Measurements from ENCODE around the gene FRS2. TPM values are rescaled to one million over a fixed set of nuclear protein-coding genes. Genes with fewer than 3 reads are reported as not detected.

Gene FRS2
- total RNA-seq, 4 donors from 2014 or later: 39.9 to 70.6 (median 59.1) TPM

- Histone ChIP-seq H3K27ac (no peak overlapping the region), H3K36me3 (no peaks in the 10 kb centered on the region), H3K4me1 (peaks cover 0 to 31% (median 23%) of the 10 kb centered on the region in 3 donors), H3K9me3 (no peaks in the 10 kb centered on the region), H3K27me3 (no peaks in the 10 kb centered on the region), H3K4me3 (no peak overlapping the region)
- TF ChIP-seq CTCF (IDR thresholded peaks at IDR 0.05) (no peak), EP300 (IDR thresholded peaks at IDR 0.05) (no peak), POLR2AphosphoS5 (IDR thresholded peaks at IDR 0.05) (no peak), POLR2A (IDR thresholded peaks at IDR 0.05) (no peak)
- 57 to 74% methylated on average over 5 to 6 of the region's 7 CpGs for WGBS, 2 donors (ENCODE audit: low coverage in 1 of 2)
- ATAC-seq: no peak
Observed at GRCh38 chr12:69468237-69469026, 1.8 kb upstream of the FRS2 start.

GRCh38 chr12:69469854-69470188 lies 367 bp upstream of the FRS2 start:
- no peak for TF ChIP-seq CTCF (IDR thresholded peaks at IDR 0.05)
- no peak for TF ChIP-seq POLR2AphosphoS5 (IDR thresholded peaks at IDR 0.05)
- no peak for TF ChIP-seq EP300 (IDR thresholded peaks at IDR 0.05)
- no peak for TF ChIP-seq POLR2A (IDR thresholded peaks at IDR 0.05)
- no peaks in the 10 kb centered on the region for H3K36me3 ChIP-seq
- H3K9me3 ChIP-seq: no peaks in the 10 kb centered on the region
- H3K4me1 ChIP-seq: peaks cover 0 to 45% (median 31%) of the 10 kb centered on the region in 3 donors
- no peaks in the 10 kb centered on the region for H3K27me3 ChIP-seq
- peak overlapping the region; percentile 68 to 97 (median 94) for H3K27ac ChIP-seq
- 3 to 6% methylated on average over 10 of the region's 10 CpGs for WGBS, 2 donors (ENCODE audit: low coverage in 1 of 2)
- peak; percentile 5 for ATAC-seq
- H3K4me3 ChIP-seq: peak overlapping the region; percentile 73 to 92

- Histone ChIP-seq H3K9me3 (no peaks in the 10 kb centered on the region), H3K27me3 (no peaks in the 10 kb centered on the region), H3K4me3 (peak overlapping the region; percentile 73 to 92), H3K36me3 (no peaks in the 10 kb centered on the region), H3K27ac (peak overlapping the region; percentile 68 to 97 (median 94)), H3K4me1 (peaks cover 7 to 58% (median 33%) of the 10 kb centered on the region in 3 donors)
- TF ChIP-seq POLR2AphosphoS5 (IDR thresholded peaks at IDR 0.05) (no peak), EP300 (IDR thresholded peaks at IDR 0.05) (no peak), CTCF (IDR thresholded peaks at IDR 0.05) (no peak), POLR2A (IDR thresholded peaks at IDR 0.05) (no peak)
- ATAC-seq: no peak
- 0% methylated on average over 6 to 7 of the region's 7 CpGs for WGBS, 2 donors (ENCODE audit: low coverage in 1 of 2)
Observed at GRCh38 chr12:69471076-69471430, 865 bp downstream of the FRS2 start.

- Histone ChIP-seq H3K27ac (no peak overlapping the region), H3K4me1 (peaks cover 7 to 65% (median 36%) of the 10 kb centered on the region in 3 donors)
- 54 to 63% methylated on average over 3 to 4 of the region's 5 CpGs for WGBS, 2 donors (ENCODE audit: low coverage in 1 of 2)
Observed at GRCh38 chr12:69471667-69472385, 1.6 kb downstream of the FRS2 start.

More at GRCh38 chr12:69471667-69472385, 1.6 kb downstream of the FRS2 start:
- no peaks in the 10 kb centered on the region for H3K9me3 ChIP-seq
- no peaks in the 10 kb centered on the region for H3K36me3 ChIP-seq
- H3K4me3 ChIP-seq: peak overlapping the region in 1 of 2 donors; percentile 92
- TF ChIP-seq EP300 (IDR thresholded peaks at IDR 0.05) (no peak), POLR2AphosphoS5 (IDR thresholded peaks at IDR 0.05) (no peak), CTCF (IDR thresholded peaks at IDR 0.05) (no peak)
- no peaks in the 10 kb centered on the region for H3K27me3 ChIP-seq
- no peak for ATAC-seq

All from gastroesophageal sphincter (tissue), 4 donors.